HL-60 (cell line): ENCODE measurements around the gene SHISA8.

Source experiments
- GABPA ChIP-seq: IDR thresholded peaks from 2 replicates; pipeline ENCODE4 v1.6.1; 2012; ENCODE audit warnings: low read depth
- POLR2AphosphoS5 ChIP-seq: IDR thresholded peaks from 2 replicates; pipeline ENCODE4 v1.6.1; 2012; ENCODE audit warnings: low read depth
- SPI1 ChIP-seq: IDR thresholded peaks from 2 replicates; pipeline ENCODE4 v1.6.1; 2012; ENCODE audit warnings: low read depth, mild to moderate bottlenecking, borderline replicate concordance
- TF ChIP-seq, protein P1 (sequence below): IDR thresholded peaks from one replicate; pipeline ENCODE4 v1.5.1; 2011; ENCODE audit warnings: low read length, control low read depth, inconsistent platforms; ENCODE audit not compliant: insufficient read depth

DNA sequence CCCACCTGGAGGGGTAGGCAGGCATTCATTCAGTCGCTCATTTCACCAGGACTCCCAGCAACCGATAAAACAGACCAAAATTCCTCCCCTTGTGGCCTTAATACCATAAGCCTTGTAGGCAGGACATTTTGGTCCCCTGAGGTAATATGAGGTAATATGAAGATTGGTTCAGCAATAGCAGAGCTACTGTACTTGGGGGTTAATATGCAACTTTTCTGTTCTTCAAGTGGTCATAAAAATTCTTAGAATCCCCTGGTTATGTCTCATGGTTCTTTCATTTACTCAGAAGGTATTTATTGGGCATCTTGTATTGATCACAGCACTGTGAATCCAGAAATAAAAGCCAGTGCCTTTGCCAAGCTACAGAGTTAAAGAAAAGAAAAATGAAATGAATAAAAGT, 29.8 kb downstream of the SHISA8 start:
- TF ChIP-seq, protein P1, sequence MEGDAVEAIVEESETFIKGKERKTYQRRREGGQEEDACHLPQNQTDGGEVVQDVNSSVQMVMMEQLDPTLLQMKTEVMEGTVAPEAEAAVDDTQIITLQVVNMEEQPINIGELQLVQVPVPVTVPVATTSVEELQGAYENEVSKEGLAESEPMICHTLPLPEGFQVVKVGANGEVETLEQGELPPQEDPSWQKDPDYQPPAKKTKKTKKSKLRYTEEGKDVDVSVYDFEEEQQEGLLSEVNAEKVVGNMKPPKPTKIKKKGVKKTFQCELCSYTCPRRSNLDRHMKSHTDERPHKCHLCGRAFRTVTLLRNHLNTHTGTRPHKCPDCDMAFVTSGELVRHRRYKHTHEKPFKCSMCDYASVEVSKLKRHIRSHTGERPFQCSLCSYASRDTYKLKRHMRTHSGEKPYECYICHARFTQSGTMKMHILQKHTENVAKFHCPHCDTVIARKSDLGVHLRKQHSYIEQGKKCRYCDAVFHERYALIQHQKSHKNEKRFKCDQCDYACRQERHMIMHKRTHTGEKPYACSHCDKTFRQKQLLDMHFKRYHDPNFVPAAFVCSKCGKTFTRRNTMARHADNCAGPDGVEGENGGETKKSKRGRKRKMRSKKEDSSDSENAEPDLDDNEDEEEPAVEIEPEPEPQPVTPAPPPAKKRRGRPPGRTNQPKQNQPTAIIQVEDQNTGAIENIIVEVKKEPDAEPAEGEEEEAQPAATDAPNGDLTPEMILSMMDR: no peak
- TF ChIP-seq POLR2AphosphoS5 (no peak), SPI1 (no peak), GABPA (no peak)
